Epithelial cell of esophagus (primary cell): ENCODE measurements around the gene ATP1B2.
A peak's percentile ranks its signal among the peaks of the same experiment; 100 is the strongest.

Experiments used
- DNase-seq: peaks from one replicate; pipeline ENCODE4 v3.0.0; 2010; ENCODE audit warnings: low read depth
- H3K4me3 ChIP-seq: 2 replicates; pipeline ENCODE4 v1.5.1; 2011; ENCODE audit warnings: mild to moderate bottlenecking, low read length, control low read depth
- CTCF ChIP-seq: IDR thresholded peaks from 2 replicates; pipeline ENCODE4 v1.5.1; 2011; ENCODE audit warnings: low read depth, mild to moderate bottlenecking, low read length, control low read depth, inconsistent platforms; ENCODE audit not compliant: insufficient read depth; ENCODE audit errors: missing control alignments

Gene ATP1B2

DNA sequence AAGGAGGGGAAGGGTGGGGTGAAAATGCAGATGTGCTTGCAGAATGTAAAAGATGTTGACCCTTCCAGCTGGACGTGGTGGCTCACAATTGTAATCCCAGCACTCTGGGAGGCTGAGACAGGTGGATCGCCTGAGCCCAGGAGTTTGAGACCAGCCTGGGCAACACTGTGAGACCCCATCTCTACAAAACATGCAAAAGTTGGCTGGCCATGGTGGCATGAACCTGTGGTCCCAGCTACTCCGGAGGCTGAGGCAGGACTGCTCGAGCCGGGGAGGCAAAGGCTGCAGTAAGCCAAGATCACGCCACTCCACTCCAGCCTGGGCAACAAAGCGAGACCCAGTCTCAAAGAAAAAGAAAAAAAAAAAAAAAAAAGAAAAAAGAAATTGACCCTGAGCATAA is 17.8 kb downstream of the ATP1B2 start:
- H3K4me3 ChIP-seq: no peak overlapping the region
- TF ChIP-seq CTCF: no peak
- no peak for DNase-seq

GRCh38 chr17:7673239-7673638 is 22.5 kb downstream of the ATP1B2 start:
- TF ChIP-seq CTCF: peak; percentile 40
- H3K4me3 ChIP-seq: no peak overlapping the region
- DNase-seq: no peak

DNA sequence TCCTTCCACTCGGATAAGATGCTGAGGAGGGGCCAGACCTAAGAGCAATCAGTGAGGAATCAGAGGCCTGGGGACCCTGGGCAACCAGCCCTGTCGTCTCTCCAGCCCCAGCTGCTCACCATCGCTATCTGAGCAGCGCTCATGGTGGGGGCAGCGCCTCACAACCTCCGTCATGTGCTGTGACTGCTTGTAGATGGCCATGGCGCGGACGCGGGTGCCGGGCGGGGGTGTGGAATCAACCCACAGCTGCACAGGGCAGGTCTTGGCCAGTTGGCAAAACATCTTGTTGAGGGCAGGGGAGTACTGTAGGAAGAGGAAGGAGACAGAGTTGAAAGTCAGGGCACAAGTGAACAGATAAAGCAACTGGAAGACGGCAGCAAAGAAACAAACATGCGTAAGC is 24.2 kb downstream of the ATP1B2 start:
- TF ChIP-seq CTCF: no peak
- DNase-seq: no peak
- H3K4me3 ChIP-seq: no peak overlapping the region

- no peak for TF ChIP-seq CTCF
- no peak overlapping the region for H3K4me3 ChIP-seq
- DNase-seq: no peak
Observed at GRCh38 chr17:7676533-7676932, 25.8 kb downstream of the ATP1B2 start.

DNA sequence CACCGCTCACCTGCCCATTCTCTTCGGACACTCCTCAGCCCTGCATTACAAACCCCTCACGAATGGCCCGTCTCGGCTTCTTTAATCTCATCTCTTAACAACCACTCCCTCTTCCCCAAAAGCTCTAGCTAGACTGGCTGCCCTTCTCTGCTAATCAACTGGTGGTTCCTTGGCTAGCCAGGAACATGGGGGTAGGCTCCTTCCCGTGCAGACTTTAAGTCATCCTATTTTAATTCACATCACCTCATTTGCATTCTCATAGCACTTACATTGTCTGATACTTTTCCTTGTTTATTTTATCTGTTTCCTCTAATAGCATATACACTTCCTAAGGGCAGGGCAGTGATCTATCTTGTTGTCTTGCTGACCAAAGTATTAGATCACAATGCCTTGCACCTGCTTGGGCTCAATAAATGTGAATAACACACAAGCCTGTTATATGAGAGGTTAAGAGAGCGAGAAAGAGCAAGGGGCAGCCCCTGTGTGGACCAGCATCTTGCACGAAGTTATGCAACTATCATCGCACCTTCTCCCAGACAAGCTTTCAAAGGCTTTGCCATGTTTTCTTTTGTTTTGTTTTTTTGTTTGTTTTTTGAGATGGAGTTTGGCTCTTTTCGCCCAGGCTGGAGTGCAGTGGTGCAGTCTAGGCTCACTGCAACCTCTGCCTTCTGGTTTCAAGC is 26.8 kb downstream of the ATP1B2 start:
- DNase-seq: no peak
- no peak overlapping the region for H3K4me3 ChIP-seq
- TF ChIP-seq CTCF: no peak

DNA sequence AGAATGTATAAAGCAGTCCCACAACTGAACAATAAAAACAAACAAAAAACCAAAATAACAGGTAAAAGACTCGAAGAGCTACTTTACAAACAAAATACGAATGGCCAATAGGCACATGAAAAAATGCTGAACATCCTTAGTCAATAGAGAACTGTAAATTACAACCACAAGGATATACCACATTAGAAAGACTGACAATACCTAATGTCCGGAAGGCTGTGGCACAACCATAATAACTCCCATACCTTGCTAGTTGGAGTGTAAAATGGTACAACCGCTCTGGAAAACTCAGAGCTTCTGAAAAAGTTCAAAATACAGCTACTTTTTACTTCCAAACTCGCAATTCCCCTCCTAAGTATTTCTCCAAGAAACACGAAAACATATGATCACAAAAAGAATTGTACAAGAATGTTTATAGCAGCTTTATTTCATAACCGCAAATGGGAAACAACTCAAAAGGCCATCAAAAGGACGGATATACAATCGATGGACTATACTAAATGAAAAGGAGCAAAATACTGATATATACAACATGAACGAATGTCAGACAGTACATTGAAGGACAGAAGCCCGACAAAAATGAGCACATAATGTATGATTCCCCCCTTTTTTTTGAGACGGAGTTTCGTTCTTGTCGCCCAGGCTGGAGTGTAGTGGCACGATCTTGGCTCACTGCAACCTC is 34.3 kb downstream of the ATP1B2 start:
- H3K4me3 ChIP-seq: peak overlapping the region; percentile 96
- no peak for DNase-seq

More for the DNA sequence above, 34.3 kb downstream of the ATP1B2 start:
- TF ChIP-seq CTCF: no peak
